Measurements from ENCODE around the gene DNAH3.
"Not testable (repeated sequence)": the region's sequence is repeated elsewhere in the genome, so short reads cannot be mapped to it uniquely, and the experiment has no call there.

- TF ChIP-seq EZH2 (IDR thresholded peaks at IDR 0.05; ENCODE audit: low read depth, unreplicated experiment); CTCF (conservative IDR thresholded peaks at IDR 0.05; ENCODE audit: low read depth in 2 of 2); POLR2AphosphoS5 (IDR thresholded peaks at IDR 0.05; ENCODE audit: low read depth); REST (IDR thresholded peaks at IDR 0.05; ENCODE audit: unreplicated experiment); EZH2phosphoT487 (IDR thresholded peaks at IDR 0.05; ENCODE audit: unreplicated experiment); CREB1 (CRISPR knock-in tag; IDR thresholded peaks at IDR 0.05; ENCODE audit: low read depth); JUNB (IDR thresholded peaks at IDR 0.05; ENCODE audit: unreplicated experiment); ZNF331 (CRISPR knock-in tag; IDR thresholded peaks at IDR 0.05; ENCODE audit: low read depth); NANOG (IDR thresholded peaks at IDR 0.05; ENCODE audit: borderline replicate concordance); ZNF114 (CRISPR knock-in tag; IDR thresholded peaks at IDR 0.05); STAT1 (IDR thresholded peaks at IDR 0.05; ENCODE audit: unreplicated experiment); ETS1 (IDR thresholded peaks at IDR 0.05): not testable (repeated sequence)
Observed at GRCh38 chr16:21063314-21063713, 87.3 kb downstream of the DNAH3 start.

Measured in GM23338 (cell line).